H1 (cell line): ENCODE data around the gene HSH2D. TPM values are rescaled to one million over a fixed set of nuclear protein-coding genes. Genes with fewer than 3 reads are reported as not detected.

Experiments used
- CTCF ChIA-PET: fragments of 300-600 bp; sonication (Branson Sonifier 250); formaldehyde crosslinking; loops from one replicate; lab custom pipeline; 2021; ENCODE audit not compliant: partially characterized antibody; lab: Charles Lee
- POLR2A ChIA-PET: fragments of 300-600 bp; sonication (Branson Sonifier 250); formaldehyde crosslinking; loops from one replicate; lab custom pipeline; 2021; ENCODE audit warnings: inconsistent platforms; ENCODE audit not compliant: partially characterized antibody; lab: Charles Lee
- DNase-seq, 2 experiments: peaks; one replicate each; pipeline versions ENCODE4 v3.0.0 to v3.0.0-alpha.2; 2010 to 2022; ENCODE audit warnings: low spot score in 2 of 2, low read depth in 1 of 2, mixed read lengths in 1 of 2
- FAIRE-seq: peaks from 2 replicates; lab custom pipeline; 2011; peaks lifted over from hg19 to GRCh38; lab: Jason Lieb, UNC
- H2AFZ ChIP-seq: 2 replicates; pipeline ENCODE4 v1.8.1; 2012; ENCODE audit warnings: low read length, inconsistent platforms
- H2AK5ac ChIP-seq: 2 replicates; pipeline ENCODE4 v1.6.1; 2013; ENCODE audit warnings: low read depth, low read length
- H2BK120ac ChIP-seq: replicated peaks from 2 replicates; pipeline ENCODE3; 2013; ENCODE audit warnings: low read depth, low read length, inconsistent platforms
- H2BK12ac ChIP-seq: 2 replicates; pipeline ENCODE4 v1.6.1; 2013; ENCODE audit warnings: low read depth, low read length
- H2BK15ac ChIP-seq: 2 replicates; pipeline ENCODE4 v1.6.1; 2013; ENCODE audit warnings: low read length
- H2BK20ac ChIP-seq: 2 replicates; pipeline ENCODE4 v1.6.1; 2013; ENCODE audit warnings: low read length
- H2BK5ac ChIP-seq: 2 replicates; pipeline ENCODE4 v1.6.1; 2013; ENCODE audit warnings: low read depth, low read length
- H3K14ac ChIP-seq: 2 replicates; pipeline ENCODE4 v1.6.1; 2013; ENCODE audit warnings: inconsistent platforms; ENCODE audit not compliant: insufficient read length
- H3K18ac ChIP-seq: 2 replicates; pipeline ENCODE4 v1.6.1; 2013; ENCODE audit warnings: low read length; ENCODE audit errors: extremely low read depth
- H3K23ac ChIP-seq: 2 replicates; pipeline ENCODE4 v1.6.1; 2013; ENCODE audit warnings: inconsistent platforms; ENCODE audit not compliant: insufficient read length
- H3K23me2 ChIP-seq: 2 replicates; pipeline ENCODE4 v1.6.1; 2013; ENCODE audit warnings: low read depth, low read length
- H3K27ac ChIP-seq: 2 replicates; pipeline ENCODE4 v1.6.1; 2011; ENCODE audit warnings: low read depth, low read length, inconsistent platforms
- H3K27me3 ChIP-seq, 4 experiments: replicated peaks in 1 of 4; 1 replicate in 1 of 4; 2 replicates in 3 of 4; pipeline versions ENCODE4 v1.6.1 to v1.8.1; 2011 to 2013; ENCODE audit warnings: low read length in 3 of 4, mild to moderate bottlenecking in 3 of 4, inconsistent platforms in 2 of 4, mixed read lengths in 2 of 4, moderate library complexity in 1 of 4; ENCODE audit not compliant: control insufficient read depth in 3 of 4, insufficient read depth in 3 of 4; ENCODE audit errors: extremely low read depth in 1 of 4
- H3K36me3 ChIP-seq, 4 experiments: 2 replicates each; pipeline versions ENCODE4 v1.6.1 to v1.8.1; 2011 to 2013; ENCODE audit warnings: mild to moderate bottlenecking in 4 of 4, low read length in 3 of 4, moderate library complexity in 2 of 4, control low read depth in 1 of 4, inconsistent platforms in 1 of 4; ENCODE audit not compliant: insufficient read depth in 4 of 4, control insufficient read depth in 2 of 4
- H3K4ac ChIP-seq: replicated peaks from 2 replicates; pipeline ENCODE3; 2013; ENCODE audit warnings: low read length, low read depth, mixed read lengths, inconsistent platforms; ENCODE audit not compliant: insufficient read length
- H3K4me1 ChIP-seq, 4 experiments: replicated peaks in 1 of 4; 1 replicate in 1 of 4; 2 replicates in 3 of 4; pipeline versions ENCODE4 v1.6.1 to v1.8.1; 2011 to 2013; ENCODE audit warnings: low read length in 3 of 4, inconsistent platforms in 2 of 4, mixed read lengths in 1 of 4; ENCODE audit not compliant: insufficient read depth in 4 of 4, control insufficient read depth in 3 of 4
- H3K4me2 ChIP-seq, 2 experiments: 2 replicates each; pipeline versions ENCODE4 v1.6.1 to v1.8.1; 2011 to 2013; ENCODE audit warnings: low read depth in 2 of 2, low read length in 2 of 2, control low read depth in 1 of 2, inconsistent platforms in 1 of 2, mild to moderate bottlenecking in 1 of 2; ENCODE audit not compliant: insufficient read depth in 1 of 2
- H3K4me3 ChIP-seq, 4 experiments: fragments of 200-600, 300-600 bp in 1 of 4; sonication (generic), shearing (Covaris generic), sonication (Bioruptor Twin) in 1 of 4; 2 replicates each; pipeline versions ENCODE4 v1.5.1 to v1.8.1; 2011 to 2016; ENCODE audit warnings: low read length in 4 of 4, low read depth in 3 of 4, control low read depth in 2 of 4, inconsistent platforms in 2 of 4, mild to moderate bottlenecking in 2 of 4, mixed read lengths in 1 of 4, moderate library complexity in 1 of 4; ENCODE audit not compliant: insufficient read depth in 2 of 4; ENCODE audit errors: extremely low read depth in 1 of 4
- H3K56ac ChIP-seq: replicated peaks from 2 replicates; pipeline ENCODE3; 2013; ENCODE audit warnings: low read depth, mild to moderate bottlenecking, mixed read lengths, low read length, inconsistent platforms; ENCODE audit not compliant: insufficient read length
- H3K79me1 ChIP-seq: 2 replicates; pipeline ENCODE4 v1.6.1; 2013; ENCODE audit warnings: low read depth, low read length, control low read depth
- H3K79me2 ChIP-seq, 2 experiments: 2 replicates each; pipeline versions ENCODE4 v1.6.1 to v1.8.1; 2012 to 2013; ENCODE audit warnings: low read length in 2 of 2, mild to moderate bottlenecking in 2 of 2, inconsistent platforms in 1 of 2; ENCODE audit not compliant: insufficient read depth in 2 of 2, control insufficient read depth in 1 of 2
- H3K9ac ChIP-seq, 4 experiments: replicated peaks in 1 of 4; 1 replicate in 1 of 4; 2 replicates in 3 of 4; pipeline versions ENCODE4 v1.6.1 to v1.8.1; 2011 to 2013; ENCODE audit warnings: low read depth in 3 of 4, low read length in 3 of 4, control low read depth in 2 of 4, mild to moderate bottlenecking in 2 of 4, moderate library complexity in 2 of 4, inconsistent platforms in 1 of 4; ENCODE audit errors: extremely low read depth in 1 of 4
- H3K9me3 ChIP-seq, 2 experiments: 2 replicates each; pipeline versions ENCODE4 v1.6.1 to v1.8.1; 2012 to 2013; ENCODE audit warnings: mild to moderate bottlenecking in 2 of 2, moderate library complexity in 2 of 2, control low read depth in 1 of 2, inconsistent platforms in 1 of 2, low read depth in 1 of 2, low read length in 1 of 2, mixed read lengths in 1 of 2; ENCODE audit not compliant: insufficient read depth in 2 of 2
- H4K20me1 ChIP-seq, 2 experiments: replicated peaks in 1 of 2; 2 replicates each; pipeline versions ENCODE3 to v1.8.1; 2011 to 2013; ENCODE audit warnings: inconsistent platforms in 2 of 2, low read length in 2 of 2, mild to moderate bottlenecking in 1 of 2; ENCODE audit not compliant: insufficient read depth in 2 of 2, control insufficient read depth in 1 of 2
- H4K5ac ChIP-seq: 2 replicates; pipeline ENCODE4 v1.6.1; 2013; ENCODE audit warnings: low read length, low read depth, mixed read lengths, inconsistent platforms; ENCODE audit not compliant: insufficient read length
- H4K8ac ChIP-seq: 2 replicates; pipeline ENCODE4 v1.8.0; 2013; ENCODE audit warnings: mild to moderate bottlenecking, moderate library complexity, low read length, inconsistent platforms; ENCODE audit not compliant: insufficient read depth; ENCODE audit errors: extremely low read depth
- H4K91ac ChIP-seq: replicated peaks from 2 replicates; pipeline ENCODE3; 2013; ENCODE audit warnings: low read length, mixed read lengths, inconsistent platforms; ENCODE audit not compliant: insufficient read length
- RNF2 ChIP-seq: fragments of 200-900, 300-1000 bp; sonication (generic); IDR thresholded peaks from 2 replicates; pipeline ENCODE4 v1.7.1; 2016; ENCODE audit warnings: borderline replicate concordance, low read depth, mild to moderate bottlenecking, antibody characterized with exemption, low read length; ENCODE audit not compliant: poor library complexity, severe bottlenecking; ENCODE audit errors: missing control alignments
- SIN3A ChIP-seq, 2 experiments: IDR thresholded peaks in 1 of 2; conservative IDR thresholded peaks in 1 of 2; 2 replicates each; pipeline ENCODE4 v1.6.1; 2011 to 2012; ENCODE audit warnings: low read length in 2 of 2, improper control_type of control experiment in 1 of 2, low read depth in 1 of 2, mild to moderate bottlenecking in 1 of 2
- TAF1 ChIP-seq: IDR thresholded peaks from 2 replicates; pipeline ENCODE4 v1.6.1; 2011; ENCODE audit warnings: mild to moderate bottlenecking, low read depth, low read length
- WGBS, 2 experiments: shearing (Covaris generic) in 1 of 2; methylation state at CpG; one replicate each; pipeline versions ENCODE4 v1.1.6 to v1.1.7; 2013 to 2015; ENCODE audit warnings: low lambda C conversion rate in 2 of 2, mixed read lengths in 2 of 2, inconsistent platforms in 1 of 2, low coverage in 1 of 2, missing lambda C conversion rate in 1 of 2; ENCODE audit not compliant: insufficient replicate concordance in 2 of 2, insufficient coverage in 1 of 2, insufficient read length in 1 of 2; ENCODE audit errors: extremely low coverage in 1 of 2, missing lambda C conversion rate in 1 of 2; 5-methylcytosine and 5-hydroxymethylcytosine counted together
- polyA plus RNA-seq, 7 experiments: library from polyadenylated mRNA; depleted of rRNA in 3 of 7; stranded (reverse) in 5 of 7; unstranded in 2 of 7; fragments of >200 nt in 5 of 7; fragments of 200-250 nt in 2 of 7; gene quantifications; 1 replicate in 5 of 7; 2 replicates in 1 of 7; 4 replicates in 1 of 7; pipeline versions ENCODE4 v1.2.1 to v1.2.3, GENCODE V29; 2011 to 2013; ENCODE audit warnings: missing spikeins in 2 of 7, mixed read lengths in 2 of 7
- total RNA-seq: library from RNA; stranded (reverse); fragmentation: NEBNext Ultra II Directional; extraction: Animal tissue kit (Norgen Biotek cat#: 25700); gene quantifications from 2 replicates; pipeline ENCODE4 v1.2.1, GENCODE V29; 2021

The HSH2D gene
- total and polyA plus RNA-seq, 2 of the 8 experiments (the other 6 are each of a cell fraction or from before 2014, with no cell fraction given): 0.67 to 1.6 TPM

GRCh38 chr19:16161840-16162239 is 18.4 kb downstream of the HSH2D start:
- H4K91ac ChIP-seq: no peak overlapping the region
- no peak overlapping the region for H2BK15ac ChIP-seq
- no peaks in the 10 kb centered on the region for H4K20me1 ChIP-seq
- H3K36me3 ChIP-seq: no peaks in the 10 kb centered on the region
- H4K8ac ChIP-seq: no peak overlapping the region
- no peak overlapping the region for H2AK5ac ChIP-seq
- H3K27ac ChIP-seq: no peak overlapping the region
- H4K5ac ChIP-seq: no peak overlapping the region
- H2BK5ac ChIP-seq: no peak overlapping the region
- WGBS, 2 experiments: 93% methylated on average over 3 of the region's 3 CpGs; no CpG with 5 or more reads in 1 of the 2 experiments
- H3K56ac ChIP-seq: no peak overlapping the region
- H3K9me3 ChIP-seq: no peaks in the 10 kb centered on the region
- no peaks in the 10 kb centered on the region for H3K27me3 ChIP-seq
- POLR2A ChIA-PET: interaction anchor here (1.4 to 1.7 kb wide), 2 partner anchors 23 to 26 kb away, joined by 3 to 5 read pairs; partner anchors contain the start of gene FAM32A
- H3K18ac ChIP-seq: no peak overlapping the region
- no peaks in the 10 kb centered on the region for H3K23me2 ChIP-seq
- no peak overlapping the region for H2AFZ ChIP-seq
- H3K4me3 ChIP-seq: no peak overlapping the region
- no peak overlapping the region for H2BK120ac ChIP-seq
- no peak for FAIRE-seq
- no peak overlapping the region for H2BK20ac ChIP-seq
- H3K23ac ChIP-seq: no peak overlapping the region
- TF ChIP-seq SIN3A (conservative IDR thresholded peaks at IDR 0.05 in 1 of 2, IDR thresholded peaks at IDR 0.05 in 1 of 2; ENCODE audit: low read depth in 1 of 2, low read length in 2 of 2): no peak
- no peak for TF ChIP-seq RNF2
- no peak for TF ChIP-seq TAF1
- TF ChIP-seq, all 59 proteins: peak for 0
- H3K4me1 ChIP-seq: no peaks in the 10 kb centered on the region
- H2BK12ac ChIP-seq: no peak overlapping the region
- H3K14ac ChIP-seq: no peak overlapping the region
- DNase-seq: no peak
- no peaks in the 10 kb centered on the region for H3K79me1 ChIP-seq
- no peak overlapping the region for H3K9ac ChIP-seq
- no peak overlapping the region for H3K4ac ChIP-seq
- no peak overlapping the region for H3K4me2 ChIP-seq
- CTCF ChIA-PET: interaction anchor here (1.7 kb wide), 1 partner anchor 121 kb away, joined by 7 read pairs; no protein-coding TSS in a partner anchor
- no peaks in the 10 kb centered on the region for H3K79me2 ChIP-seq
